H9 (cell line): ENCODE data around the gene CNOT10. TPM values are rescaled to one million over a fixed set of nuclear protein-coding genes. Genes with fewer than 3 reads are reported as not detected.

ENCODE experiments used
- DNase-seq: peaks from one replicate; pipeline ENCODE4 v3.0.0-alpha.2; 2017
- H2AFZ ChIP-seq: one replicate; pipeline ENCODE4 v1.6.1; 2013; ENCODE audit warnings: mild to moderate bottlenecking, low read length, control low read depth, moderate library complexity
- H2AK5ac ChIP-seq: 2 replicates; pipeline ENCODE4 v1.6.1; 2013; ENCODE audit warnings: low read length, control low read depth, mixed read lengths; ENCODE audit not compliant: insufficient read length
- H2BK120ac ChIP-seq: one replicate; pipeline ENCODE4 v1.6.1; 2013; ENCODE audit warnings: low read depth, mild to moderate bottlenecking, low read length, control low read depth, inconsistent platforms; ENCODE audit not compliant: poor library complexity, severe bottlenecking
- H2BK12ac ChIP-seq: 2 replicates; pipeline ENCODE4 v1.6.1; 2013; ENCODE audit warnings: low read length, control low read depth, mixed read lengths, low read depth; ENCODE audit not compliant: insufficient read length
- H2BK15ac ChIP-seq: 2 replicates; pipeline ENCODE4 v1.6.1; 2013; ENCODE audit warnings: low read depth, low read length, control low read depth
- H2BK20ac ChIP-seq: one replicate; pipeline ENCODE4 v1.6.1; 2013; ENCODE audit warnings: low read depth, mild to moderate bottlenecking, low read length, control low read depth, inconsistent platforms; ENCODE audit not compliant: poor library complexity, severe bottlenecking
- H2BK5ac ChIP-seq: 2 replicates; pipeline ENCODE4 v1.6.1; 2013; ENCODE audit warnings: low read length, control low read depth, mixed read lengths; ENCODE audit not compliant: insufficient read length
- H3K14ac ChIP-seq: 2 replicates; pipeline ENCODE4 v1.6.1; 2013; ENCODE audit warnings: low read length, control low read depth; ENCODE audit not compliant: insufficient read depth
- H3K18ac ChIP-seq: 2 replicates; pipeline ENCODE4 v1.6.1; 2013; ENCODE audit warnings: low read depth, mild to moderate bottlenecking, mixed read lengths, low read length, control low read depth; ENCODE audit not compliant: insufficient read length
- H3K23ac ChIP-seq: 2 replicates; pipeline ENCODE4 v1.6.1; 2013; ENCODE audit warnings: low read length, control low read depth, mixed read lengths, low read depth; ENCODE audit not compliant: insufficient read length
- H3K23me2 ChIP-seq: 2 replicates; pipeline ENCODE4 v1.6.1; 2013; ENCODE audit warnings: low read depth, mild to moderate bottlenecking, mixed read lengths, low read length, control low read depth; ENCODE audit not compliant: insufficient read length, poor library complexity, severe bottlenecking
- H3K27ac ChIP-seq: 2 replicates; pipeline ENCODE4 v1.5.1; 2013; ENCODE audit warnings: low read length, control low read depth, mixed read lengths, low read depth; ENCODE audit not compliant: insufficient read length
- H3K27me3 ChIP-seq: 2 replicates; pipeline ENCODE4 v1.6.1; 2013; ENCODE audit warnings: low read length, control low read depth, inconsistent platforms; ENCODE audit not compliant: insufficient read depth
- H3K4ac ChIP-seq: 2 replicates; pipeline ENCODE4 v1.6.1; 2013; ENCODE audit warnings: low read depth, mild to moderate bottlenecking, control low read depth, inconsistent platforms, low read length, moderate library complexity
- H3K4me1 ChIP-seq: 2 replicates; pipeline ENCODE4 v1.6.1; 2013; ENCODE audit warnings: low read length, control low read depth, inconsistent platforms; ENCODE audit not compliant: insufficient read depth
- H3K4me2 ChIP-seq: 2 replicates; pipeline ENCODE4 v1.6.1; 2013; ENCODE audit warnings: low read length, control low read depth, mixed read lengths; ENCODE audit not compliant: insufficient read length, insufficient read depth
- H3K56ac ChIP-seq: 2 replicates; pipeline ENCODE4 v1.6.1; 2013; ENCODE audit warnings: low read depth, mild to moderate bottlenecking, mixed read lengths, low read length, control low read depth; ENCODE audit not compliant: insufficient read length
- H3K79me1 ChIP-seq: 2 replicates; pipeline ENCODE4 v1.6.1; 2013; ENCODE audit warnings: low read depth, mild to moderate bottlenecking, moderate library complexity, low read length, control low read depth, inconsistent platforms; ENCODE audit not compliant: insufficient read depth, poor library complexity, severe bottlenecking
- H3K79me2 ChIP-seq: 2 replicates; pipeline ENCODE4 v1.6.1; 2013; ENCODE audit warnings: low read length, control low read depth, inconsistent platforms; ENCODE audit not compliant: insufficient read depth
- H3K9ac ChIP-seq: 2 replicates; pipeline ENCODE4 v1.6.1; 2013; ENCODE audit warnings: low read length, control low read depth, mixed read lengths; ENCODE audit not compliant: insufficient read length; ENCODE audit errors: extremely low read depth
- H3K9me3 ChIP-seq: one replicate; pipeline ENCODE4 v1.6.1; 2013; ENCODE audit warnings: low read depth, low read length, inconsistent platforms; ENCODE audit not compliant: control insufficient read depth
- H3T11ph ChIP-seq: one replicate; pipeline ENCODE4 v1.6.1; 2013; ENCODE audit warnings: mild to moderate bottlenecking, low read length, control low read depth, inconsistent platforms
- H4K20me1 ChIP-seq: one replicate; pipeline ENCODE4 v1.6.1; 2013; ENCODE audit not compliant: control insufficient read depth, insufficient read length, insufficient read depth
- H4K5ac ChIP-seq: 2 replicates; pipeline ENCODE4 v1.6.1; 2013; ENCODE audit warnings: low read depth, mild to moderate bottlenecking, mixed read lengths, low read length, control low read depth; ENCODE audit not compliant: insufficient read length
- H4K8ac ChIP-seq: replicated peaks from 2 replicates; pipeline ENCODE4 v1.6.1; 2013; ENCODE audit warnings: low read length, control low read depth, mixed read lengths, low read depth; ENCODE audit not compliant: insufficient read length
- H4K91ac ChIP-seq: 2 replicates; pipeline ENCODE4 v1.6.1; 2013; ENCODE audit warnings: low read depth, mild to moderate bottlenecking, moderate library complexity, mixed read lengths, low read length, control low read depth; ENCODE audit not compliant: insufficient read length
- H3K27ac Mint-ChIP-seq, 3 experiments: 2 replicates in 2 of 3; 3 replicates in 1 of 3; pipeline ENCODE4 v1.8.0; 2020 to 2021; ENCODE audit warnings: mixed read lengths in 3 of 3, mild to moderate bottlenecking in 1 of 3, moderate library complexity in 1 of 3
- H3K27me3 Mint-ChIP-seq: 2 replicates; pipeline ENCODE4 v1.8.0; 2021; ENCODE audit warnings: low read depth, mild to moderate bottlenecking, moderate library complexity, mixed read lengths
- H3K36me3 Mint-ChIP-seq, 3 experiments: 2 replicates in 2 of 3; 3 replicates in 1 of 3; pipeline ENCODE4 v1.8.0; 2020 to 2021; ENCODE audit warnings: low read depth in 3 of 3, mixed read lengths in 3 of 3; ENCODE audit not compliant: insufficient read depth in 1 of 3
- H3K4me1 Mint-ChIP-seq, 2 experiments: 2 replicates each; pipeline ENCODE4 v1.8.0; 2020; ENCODE audit warnings: mixed read lengths in 2 of 2
- H3K4me3 Mint-ChIP-seq, 2 experiments: 2 replicates in 1 of 2; 3 replicates in 1 of 2; pipeline ENCODE4 v1.8.0; 2020 to 2021; ENCODE audit warnings: mild to moderate bottlenecking in 2 of 2, mixed read lengths in 2 of 2, moderate library complexity in 1 of 2
- H3K9me3 Mint-ChIP-seq, 2 experiments: 2 replicates in 1 of 2; 3 replicates in 1 of 2; pipeline ENCODE4 v1.8.0; 2020; ENCODE audit warnings: mild to moderate bottlenecking in 2 of 2, mixed read lengths in 2 of 2, moderate library complexity in 1 of 2
- total RNA-seq: library from RNA; stranded (reverse); gene quantifications from 2 replicates; pipeline ENCODE4 v1.2.1, GENCODE V29; 2021
- TF ChIP-seq, protein P1 (sequence below): fragments of 200-600 bp; sonication (generic); conservative IDR thresholded peaks from 3 replicates; pipeline ENCODE4 v1.8.0; 2021; ENCODE audit warnings: antibody characterized with exemption, mild to moderate bottlenecking

The CNOT10 gene
- total RNA-seq, 1 experiment from 2014 or later: 55.4 TPM

DNA sequence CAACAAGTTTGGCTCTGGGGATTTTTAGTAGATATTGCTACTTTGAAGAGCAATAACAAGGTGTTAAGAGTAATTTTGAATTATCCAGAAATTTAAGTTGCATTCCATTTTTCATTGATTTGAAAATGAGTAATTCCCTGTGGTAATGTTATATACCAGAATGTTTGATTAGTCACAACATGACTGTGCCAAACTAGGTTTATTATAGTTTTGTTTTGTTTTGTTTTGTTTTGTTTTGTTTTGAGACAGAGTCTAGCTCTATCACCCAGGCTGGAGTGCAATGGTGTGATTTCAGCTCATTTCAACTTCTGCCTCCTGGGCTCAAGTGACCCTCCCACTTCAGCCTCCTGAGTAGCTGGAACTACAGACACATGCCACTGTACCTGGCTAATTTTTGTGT, 40.7 kb downstream of the CNOT10 start:
- Histone ChIP-seq H3K27me3 (no peaks in the 10 kb centered on the region), H3K27ac (no peak overlapping the region), H3K23ac (no peak overlapping the region), H3K56ac (no peak overlapping the region), H3K79me1 (peaks cover 3% of the 10 kb centered on the region), H2BK120ac (no peak overlapping the region), H3K23me2 (no peaks in the 10 kb centered on the region), H4K20me1 (no peaks in the 10 kb centered on the region), H4K91ac (no peak overlapping the region), H2BK20ac (no peak overlapping the region), H2AFZ (no peak overlapping the region), H3K9ac (no peak overlapping the region), H2AK5ac (no peak overlapping the region), H2BK15ac (no peak overlapping the region), H3K4me2 (no peak overlapping the region), H4K8ac (no peak overlapping the region), H3K14ac (no peak overlapping the region), H3K9me3 (no peaks in the 10 kb centered on the region), H2BK12ac (no peak overlapping the region), H3K18ac (no peak overlapping the region), H2BK5ac (no peak overlapping the region), H3K4me1 (no peaks in the 10 kb centered on the region; the same call in 1 of the 2 replicates), H3K79me2 (no peaks in the 10 kb centered on the region), H3T11ph (no peak overlapping the region), H4K5ac (no peak overlapping the region), H3K4ac (no peak overlapping the region)
- H3K4me1 Mint-ChIP-seq: peaks cover 10 to 16% of the 10 kb centered on the region in 2 experiments
- DNase-seq: no peak
- H3K36me3 Mint-ChIP-seq: peaks cover 13 to 54% (median 50%) of the 10 kb centered on the region in 3 experiments; a peak in 6 of 7 replicates
- H3K27ac Mint-ChIP-seq: peak overlapping the region in 1 of 3 experiments; percentile 36; a peak in 1 of 7 replicates
- TF ChIP-seq, protein P1, sequence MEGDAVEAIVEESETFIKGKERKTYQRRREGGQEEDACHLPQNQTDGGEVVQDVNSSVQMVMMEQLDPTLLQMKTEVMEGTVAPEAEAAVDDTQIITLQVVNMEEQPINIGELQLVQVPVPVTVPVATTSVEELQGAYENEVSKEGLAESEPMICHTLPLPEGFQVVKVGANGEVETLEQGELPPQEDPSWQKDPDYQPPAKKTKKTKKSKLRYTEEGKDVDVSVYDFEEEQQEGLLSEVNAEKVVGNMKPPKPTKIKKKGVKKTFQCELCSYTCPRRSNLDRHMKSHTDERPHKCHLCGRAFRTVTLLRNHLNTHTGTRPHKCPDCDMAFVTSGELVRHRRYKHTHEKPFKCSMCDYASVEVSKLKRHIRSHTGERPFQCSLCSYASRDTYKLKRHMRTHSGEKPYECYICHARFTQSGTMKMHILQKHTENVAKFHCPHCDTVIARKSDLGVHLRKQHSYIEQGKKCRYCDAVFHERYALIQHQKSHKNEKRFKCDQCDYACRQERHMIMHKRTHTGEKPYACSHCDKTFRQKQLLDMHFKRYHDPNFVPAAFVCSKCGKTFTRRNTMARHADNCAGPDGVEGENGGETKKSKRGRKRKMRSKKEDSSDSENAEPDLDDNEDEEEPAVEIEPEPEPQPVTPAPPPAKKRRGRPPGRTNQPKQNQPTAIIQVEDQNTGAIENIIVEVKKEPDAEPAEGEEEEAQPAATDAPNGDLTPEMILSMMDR: no peak
- H3K9me3 Mint-ChIP-seq: no peaks in the 10 kb centered on the region
- no peak overlapping the region for H3K4me3 Mint-ChIP-seq
- no peaks in the 10 kb centered on the region for H3K27me3 Mint-ChIP-seq
